NCI-H774 (cell line): Measurements from ENCODE around the gene CPM.
A peak's percentile ranks its signal among the peaks of the same experiment; 100 is the strongest.

Source experiments
- DNase-seq: peaks from one replicate; lab custom pipeline; 2025; lab: John Stamatoyannopoulos, UW

Gene CPM

DNA sequence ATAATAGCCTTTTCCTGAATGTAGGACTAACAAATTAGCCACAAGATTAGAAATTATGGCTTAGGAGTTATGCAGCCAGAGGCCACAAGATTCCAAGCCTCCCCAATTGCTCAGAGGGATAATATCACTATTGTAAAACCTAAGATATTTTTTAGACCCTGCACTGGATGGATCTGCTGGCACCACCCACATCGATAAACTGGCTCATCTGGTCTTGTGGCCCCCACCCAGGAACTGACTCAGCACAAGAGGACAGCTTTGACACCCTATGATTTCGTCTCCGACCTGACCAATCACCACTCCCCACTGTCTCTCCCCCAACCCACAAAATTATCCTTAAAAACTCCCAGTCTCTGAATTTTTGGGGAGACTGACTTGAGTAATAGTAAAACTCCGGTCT is 54.7 kb downstream of the CPM start:
- no peak for DNase-seq

DNA sequence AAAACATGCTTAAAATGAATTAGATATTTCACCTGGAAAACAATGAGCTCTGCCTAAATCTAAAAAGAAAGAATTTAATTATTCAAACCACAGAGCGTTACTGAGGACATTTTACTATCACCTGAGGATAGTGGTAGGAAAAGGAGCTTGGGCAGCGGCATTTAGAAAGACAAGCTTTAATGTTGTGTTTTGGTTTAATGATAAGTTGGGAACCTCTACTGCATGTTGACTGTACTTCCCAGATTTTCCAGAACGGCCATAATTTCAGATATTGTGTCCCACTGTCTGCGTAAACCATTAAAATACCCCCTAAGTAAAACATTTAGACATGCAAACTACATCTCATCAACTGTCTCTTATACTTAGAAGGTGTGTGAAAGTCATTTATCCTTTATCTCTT is 55.4 kb downstream of the CPM start:
- no peak for DNase-seq

DNA sequence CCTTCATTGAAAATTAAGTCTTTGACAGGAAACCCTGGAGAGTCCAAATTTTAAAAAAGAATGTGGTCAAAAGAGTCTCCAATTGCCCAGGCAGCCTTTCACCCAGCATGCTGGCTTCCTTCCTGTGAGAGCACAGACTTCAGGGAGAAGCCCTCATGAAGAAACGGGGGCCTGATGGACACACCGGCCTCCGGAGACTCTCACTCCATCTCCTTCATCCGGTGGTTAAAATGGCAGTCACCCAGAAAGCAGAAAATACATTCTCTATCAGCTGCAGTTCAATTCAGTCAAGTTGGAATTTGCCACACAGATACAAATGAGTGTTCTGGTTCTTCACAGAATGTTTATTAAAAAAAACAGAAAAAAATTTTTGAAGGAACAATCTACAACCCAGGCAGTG is 56.5 kb downstream of the CPM start:
- DNase-seq: no peak

DNA sequence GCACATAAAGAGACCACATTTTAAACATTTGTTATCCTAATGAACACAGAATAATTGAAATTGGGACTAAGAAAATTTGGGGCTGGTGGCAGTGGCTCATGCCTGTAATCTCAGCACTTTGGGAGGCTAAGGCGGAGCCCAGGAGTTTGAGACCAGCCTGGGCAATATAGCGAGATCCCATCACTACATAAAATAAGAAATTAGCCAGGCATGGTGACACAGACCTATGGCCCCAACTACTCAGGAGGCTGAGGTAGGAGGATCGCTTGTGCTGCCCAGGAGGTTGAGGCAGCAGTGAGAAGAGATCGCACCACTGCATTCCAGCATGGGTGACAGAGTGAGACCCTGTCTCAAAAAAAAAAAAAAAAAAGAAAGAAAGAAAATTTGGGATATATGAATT is 59.7 kb downstream of the CPM start:
- DNase-seq: no peak

DNA sequence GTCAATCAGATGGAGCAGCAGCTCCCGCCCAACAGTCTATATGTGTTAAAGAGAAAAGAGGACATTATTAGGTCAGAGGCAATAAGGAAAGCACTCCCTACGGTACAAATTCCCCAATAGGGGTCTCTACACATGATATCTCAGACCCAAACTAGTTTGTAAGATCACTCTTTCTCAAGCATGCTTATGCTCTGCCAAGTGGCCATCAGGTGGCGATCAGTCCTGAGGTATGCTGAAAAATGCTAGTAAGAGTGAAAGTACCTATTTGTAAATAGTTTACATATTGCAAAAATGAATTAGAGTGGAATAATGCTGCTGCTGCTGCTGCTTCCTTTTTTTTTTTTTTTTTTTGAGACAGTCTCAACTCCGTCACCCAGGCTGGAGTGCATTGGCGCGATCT is 61.0 kb downstream of the CPM start:
- no peak for DNase-seq

DNA sequence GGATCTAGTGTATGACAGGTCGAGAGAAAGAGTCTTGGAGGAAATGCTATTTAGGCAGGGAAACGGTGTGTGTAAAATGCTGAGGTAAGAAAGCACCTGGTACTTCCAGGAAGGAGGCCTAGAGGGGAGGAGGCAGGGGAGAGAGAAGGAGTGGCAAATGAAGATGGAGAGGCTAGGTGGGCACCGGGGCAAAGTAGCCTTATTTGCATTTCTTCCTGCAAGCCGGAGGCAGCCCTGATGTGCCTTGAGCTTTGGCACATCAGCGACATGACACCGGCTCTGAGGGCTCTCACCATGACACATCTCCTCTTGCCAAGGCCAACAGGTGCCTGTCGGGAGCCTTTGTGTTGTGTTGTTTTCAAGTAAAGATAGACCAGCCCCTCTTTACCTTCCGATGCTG is 61.6 kb downstream of the CPM start:
- DNase-seq: no peak

DNA sequence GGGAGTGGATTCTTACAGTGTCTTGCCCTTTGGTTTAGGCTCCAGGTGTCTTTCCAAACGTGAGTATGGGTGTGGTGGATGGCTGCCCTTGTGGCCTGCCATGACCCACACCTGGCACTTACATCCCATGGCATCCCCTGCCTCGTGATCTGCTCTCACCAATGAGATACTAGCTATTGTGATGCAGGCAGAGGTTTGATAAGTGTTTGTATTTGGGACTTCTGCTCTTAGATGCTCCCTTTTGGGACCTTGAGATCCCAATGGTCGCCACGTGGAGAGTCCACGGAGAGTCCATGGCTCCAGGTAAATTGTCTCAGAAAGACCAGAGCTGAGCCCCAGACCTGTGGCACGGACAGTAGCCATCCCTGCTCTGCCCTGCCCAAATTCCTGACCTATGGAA is 62.5 kb downstream of the CPM start:
- DNase-seq: no peak

DNA sequence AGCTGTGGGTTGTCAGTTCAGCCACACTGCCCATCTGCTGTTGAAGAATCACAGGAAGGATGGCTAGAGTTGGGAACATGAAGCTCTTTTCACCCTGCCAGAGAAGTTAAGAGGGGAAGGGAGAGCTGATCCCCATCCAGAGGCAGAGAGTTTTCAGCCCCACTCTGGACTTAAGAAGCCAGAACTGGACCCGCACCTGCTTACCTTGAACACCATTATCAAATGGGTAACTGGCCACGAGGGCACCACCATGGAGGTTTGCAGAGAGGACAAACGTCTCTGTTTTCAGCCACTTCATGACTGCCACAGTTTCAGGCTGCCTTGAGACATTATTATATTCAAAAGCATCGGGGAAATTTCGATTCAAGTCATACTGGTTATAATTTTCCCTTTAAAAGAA is 63.0 kb downstream of the CPM start:
- DNase-seq: no peak

DNA sequence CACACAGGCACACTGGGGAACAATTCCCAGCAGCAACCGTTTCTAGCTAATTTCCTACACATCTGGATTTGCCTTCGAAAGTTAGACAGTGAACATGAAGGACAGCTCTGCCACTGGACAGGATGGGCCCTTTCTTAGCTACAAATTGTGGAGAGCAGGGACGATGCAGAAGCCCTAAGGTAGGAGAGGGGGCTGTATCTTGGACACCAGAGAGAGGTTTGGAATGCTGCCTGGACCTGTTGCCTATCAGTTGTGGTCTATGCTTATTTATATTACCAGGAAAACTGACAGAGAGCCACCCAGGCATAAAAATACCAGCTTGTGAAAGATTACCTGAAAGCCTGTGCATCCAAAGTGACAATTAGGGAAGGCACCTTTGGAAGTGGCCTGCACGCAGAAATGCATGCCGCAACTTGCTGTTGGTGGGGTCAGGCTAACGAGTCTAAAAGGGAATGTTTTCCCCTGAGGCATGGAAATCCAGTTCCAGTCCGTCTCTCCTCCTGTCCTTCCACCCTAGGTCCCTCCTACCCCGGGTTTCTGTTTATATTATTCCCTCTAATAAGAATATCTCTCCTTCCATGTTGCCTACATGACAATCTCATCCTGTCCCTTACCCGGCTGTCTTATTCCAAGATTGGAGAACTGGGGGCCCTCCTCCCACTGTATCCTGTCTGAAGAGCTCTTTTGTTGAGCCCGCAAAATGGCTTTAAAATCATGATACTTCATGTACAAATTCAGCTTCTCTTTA is 64.8 kb downstream of the CPM start:
- no peak for DNase-seq

DNA sequence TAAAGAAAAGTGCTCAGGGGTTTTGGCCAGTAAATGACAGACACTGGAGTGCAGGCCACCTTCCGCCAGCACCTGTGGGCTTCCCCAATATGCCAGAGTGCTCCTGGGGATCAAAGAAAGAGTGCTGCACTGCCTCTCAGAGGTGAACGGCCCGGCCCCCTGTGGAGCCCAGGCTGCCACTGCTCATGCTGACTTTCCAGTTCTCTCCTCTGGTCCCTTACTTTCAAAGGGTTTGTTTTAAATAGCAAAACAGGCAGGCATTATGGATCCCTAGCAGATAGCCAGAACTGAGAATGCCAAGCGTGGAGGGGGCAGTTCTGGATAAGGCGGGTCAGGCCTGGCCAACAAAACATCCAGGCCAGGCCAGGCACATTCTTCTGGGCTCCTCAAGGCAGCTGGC is 65.4 kb downstream of the CPM start:
- DNase-seq: no peak

DNA sequence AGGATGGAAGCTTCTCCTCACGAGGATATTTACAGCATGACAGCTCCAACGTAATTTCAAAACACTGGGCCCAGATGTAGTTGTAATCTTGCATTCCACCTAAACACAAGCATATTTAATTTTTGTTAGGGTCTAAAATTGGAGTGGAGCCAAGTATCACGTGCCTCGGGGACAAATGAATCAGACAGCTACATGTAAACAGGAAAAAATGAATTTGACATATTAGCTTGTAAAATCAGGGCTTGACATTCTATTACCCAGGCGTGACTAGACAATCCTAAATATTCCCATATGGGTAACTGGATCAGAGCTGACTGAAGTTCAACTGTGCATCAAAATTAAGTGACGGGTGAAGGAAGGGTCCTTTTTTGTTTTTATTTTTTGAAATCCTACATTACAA is 66.0 kb downstream of the CPM start:
- DNase-seq: no peak

DNA sequence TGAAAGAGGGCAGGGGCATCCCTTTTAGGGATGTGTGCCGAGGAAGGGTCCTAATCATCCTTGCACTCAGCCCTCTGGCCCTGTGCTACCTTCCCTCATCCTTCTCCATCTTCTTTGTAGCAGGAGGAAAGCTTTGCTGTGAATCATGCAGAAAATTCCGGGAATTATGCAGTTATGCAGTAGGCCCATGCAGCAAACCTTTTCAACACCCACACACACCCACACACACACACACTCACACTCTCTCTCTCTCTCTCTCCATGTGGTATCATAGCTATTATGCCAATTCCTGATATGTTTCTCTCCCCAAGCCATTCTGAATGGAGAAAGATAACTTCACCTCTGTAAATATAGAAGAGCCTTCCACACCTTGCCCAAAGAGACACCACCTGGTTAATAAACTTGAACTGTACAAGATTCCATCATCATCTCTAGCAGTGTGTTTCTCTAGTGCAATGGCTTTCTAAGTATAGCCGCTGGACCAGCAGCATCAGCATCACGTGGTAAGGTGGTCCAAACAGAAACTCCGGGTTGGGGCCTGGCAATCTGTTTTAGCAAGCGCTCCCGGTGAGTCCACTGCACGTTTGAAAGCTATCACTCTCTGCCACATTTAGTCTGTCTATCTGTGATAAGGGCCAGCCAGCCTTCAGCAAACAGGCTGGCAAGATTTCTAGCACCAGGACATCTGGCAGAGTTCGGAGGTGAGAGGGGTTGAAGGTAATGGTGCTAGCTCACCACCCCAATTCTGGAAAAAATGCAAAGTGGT is 67.4 kb downstream of the CPM start:
- no peak for DNase-seq

DNA sequence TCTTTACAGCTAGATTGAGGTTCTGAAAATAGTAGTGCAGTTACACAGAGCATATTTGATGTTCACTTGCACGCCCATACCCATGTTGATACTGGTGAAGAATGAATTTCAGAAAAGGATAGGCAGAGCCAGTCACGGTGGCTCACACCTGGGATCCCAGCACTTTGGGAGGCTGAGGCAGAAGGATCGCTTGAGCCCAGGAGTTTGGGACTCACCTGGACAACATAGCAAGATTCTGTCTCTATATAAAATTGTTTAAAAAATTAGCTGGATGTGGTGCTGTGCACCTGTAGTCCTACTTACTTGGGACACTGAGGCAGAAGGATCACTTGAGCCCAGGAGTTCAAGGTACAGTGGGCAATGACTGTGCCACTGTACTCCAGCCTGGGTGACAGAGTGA is 68.4 kb downstream of the CPM start:
- DNase-seq: no peak

DNA sequence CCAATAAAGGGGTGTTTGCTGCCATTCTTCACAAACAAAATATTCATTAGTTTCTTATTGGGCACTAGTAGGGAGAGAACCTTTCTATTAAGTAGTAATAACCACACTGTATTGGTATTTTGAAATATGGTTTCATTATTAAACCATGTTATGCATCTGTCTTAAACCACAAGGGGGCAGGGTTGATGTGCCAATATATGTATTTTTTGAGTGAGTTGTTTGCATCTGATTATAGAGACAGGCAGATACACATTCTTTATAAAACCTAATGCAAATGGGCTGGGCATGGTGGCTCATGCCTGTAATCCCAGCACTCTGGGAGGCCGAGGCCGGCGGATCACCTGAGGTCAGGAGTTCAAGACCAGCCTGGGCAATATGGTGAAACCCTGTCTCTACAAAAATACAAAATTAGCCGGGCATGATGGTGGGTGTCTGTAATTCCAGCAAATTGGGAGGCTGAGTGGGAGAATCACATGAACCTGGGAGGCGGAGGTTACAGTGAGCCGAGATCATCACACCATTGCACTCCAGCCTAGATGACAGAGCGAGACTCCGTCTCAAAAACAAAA is 69.0 kb downstream of the CPM start:
- DNase-seq: peak; percentile 11

DNA sequence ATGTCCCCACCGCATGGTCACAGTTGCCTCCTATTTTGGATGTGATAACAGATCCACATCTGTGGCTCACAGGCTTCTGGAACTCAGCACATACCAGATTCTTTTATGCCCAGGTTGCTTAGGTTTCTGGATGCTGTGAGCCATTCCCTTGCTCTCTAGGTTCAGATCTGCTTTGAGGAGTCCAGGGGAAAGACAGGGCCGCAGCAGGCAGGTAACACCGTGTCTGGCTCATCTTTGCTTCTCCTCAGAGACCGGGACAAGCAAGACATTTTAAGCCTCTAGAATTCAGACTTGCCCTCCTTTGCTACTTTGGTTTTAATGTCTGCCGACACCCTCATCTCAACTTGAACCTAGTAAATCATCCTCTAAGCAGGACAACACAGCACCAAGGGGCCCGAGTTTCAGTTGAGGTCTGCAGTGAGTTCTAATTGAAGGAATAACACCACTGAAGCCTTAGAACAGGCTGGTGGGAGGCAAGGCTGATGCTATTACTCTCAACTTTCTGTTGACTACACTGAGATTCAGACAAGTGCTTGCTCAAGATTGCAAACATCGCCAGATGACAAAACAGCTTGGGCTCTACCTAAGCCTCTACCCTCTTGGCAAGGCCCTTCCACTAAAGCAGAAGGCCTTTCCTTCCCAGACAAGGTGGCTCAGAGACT is 69.7 kb downstream of the CPM start:
- DNase-seq: no peak

DNA sequence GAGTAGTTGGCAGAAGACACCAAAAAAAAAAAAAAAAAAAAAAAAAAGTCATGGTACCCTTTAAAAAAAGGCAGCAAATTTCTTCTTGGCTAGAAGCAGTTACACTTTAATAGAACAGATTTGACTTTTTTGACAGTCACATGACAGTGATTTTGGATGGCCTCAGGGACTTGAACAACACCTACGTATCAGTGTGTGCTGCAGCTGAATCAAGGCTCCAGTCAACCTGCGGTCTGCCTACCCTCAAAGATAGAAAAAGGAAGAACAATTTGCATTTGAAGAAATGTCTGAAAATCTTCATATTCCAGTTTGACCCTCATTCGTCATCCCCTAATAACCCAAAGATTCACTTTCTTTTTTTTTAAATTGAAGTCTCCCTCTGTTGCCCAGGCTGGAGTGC is 71.1 kb downstream of the CPM start:
- DNase-seq: no peak

DNA sequence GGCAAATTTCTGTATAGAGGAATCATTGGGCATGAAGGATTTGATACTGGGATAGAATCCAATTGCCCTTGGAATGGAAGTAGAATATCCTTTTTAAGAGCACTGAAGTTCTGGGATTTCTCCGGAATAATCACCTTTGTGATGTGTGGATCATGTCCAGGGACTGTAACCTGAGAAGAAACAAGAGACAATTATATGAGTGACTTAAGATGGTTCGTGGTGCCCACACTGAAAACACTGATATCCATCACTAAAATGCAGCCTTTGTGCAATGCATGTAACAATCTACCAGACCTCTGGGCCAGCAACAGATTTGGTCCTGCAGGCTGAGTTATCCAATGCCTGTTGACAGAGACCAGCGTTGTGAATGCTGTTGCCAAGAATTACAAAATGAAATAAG is 76.5 kb downstream of the CPM start:
- DNase-seq: no peak

DNA sequence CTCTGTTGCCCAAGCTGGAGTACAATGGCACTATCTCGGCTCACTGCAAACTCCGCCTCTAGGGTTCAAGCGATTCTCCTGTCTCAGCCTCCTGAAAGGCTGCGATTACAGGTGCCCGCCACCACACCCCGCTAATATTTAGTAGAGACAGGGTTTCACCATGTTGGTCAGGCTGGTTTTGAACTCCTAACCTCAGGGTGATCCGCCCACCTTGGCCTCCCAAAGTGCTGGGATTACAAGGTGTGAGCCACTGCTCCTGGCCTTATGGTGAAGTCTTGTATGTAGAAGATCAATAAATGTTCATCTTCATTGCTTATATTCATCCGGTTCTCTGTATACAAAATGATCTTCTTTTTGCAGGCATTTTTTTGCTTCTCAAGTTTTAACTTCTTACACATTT is 77.2 kb downstream of the CPM start:
- DNase-seq: no peak

DNA sequence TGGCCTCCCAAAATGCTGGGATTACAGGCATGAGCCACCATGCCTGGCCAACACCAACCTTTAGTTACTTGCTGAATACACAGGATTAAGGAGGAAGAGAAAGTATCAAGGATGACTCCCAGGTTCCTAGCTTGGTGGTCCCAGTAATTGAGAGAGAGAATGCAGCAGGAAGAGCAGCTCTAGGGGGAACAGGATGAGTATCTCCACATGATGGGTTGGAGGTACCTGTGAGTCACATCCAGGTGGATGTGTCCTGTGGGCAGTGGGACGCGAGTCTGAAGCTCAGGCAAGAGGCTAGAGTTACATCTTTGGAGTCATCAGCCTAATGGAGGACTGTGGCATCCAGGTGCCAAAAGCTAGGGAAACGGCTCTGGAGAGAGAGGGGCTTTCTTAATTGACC is 77.9 kb downstream of the CPM start:
- DNase-seq: no peak

DNA sequence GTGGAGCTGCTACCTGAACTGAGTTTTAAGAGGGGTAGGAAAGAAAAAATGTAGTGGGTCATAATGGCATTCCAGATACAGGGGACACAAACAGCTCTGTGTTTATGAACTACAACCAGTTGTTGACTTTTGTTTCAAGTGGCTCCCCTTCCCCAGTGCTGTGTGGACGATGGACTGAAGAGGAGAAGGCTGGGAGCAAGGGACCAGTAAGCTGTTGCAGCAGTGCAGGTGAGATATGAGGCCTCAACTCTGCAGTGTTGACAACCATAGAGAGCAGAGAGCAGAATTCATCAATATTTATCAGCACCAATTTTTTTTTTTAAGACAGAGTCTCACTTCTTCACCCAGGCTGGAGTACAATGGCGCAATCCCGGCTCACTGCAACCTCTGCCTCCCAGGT is 78.4 kb downstream of the CPM start:
- DNase-seq: no peak

DNA sequence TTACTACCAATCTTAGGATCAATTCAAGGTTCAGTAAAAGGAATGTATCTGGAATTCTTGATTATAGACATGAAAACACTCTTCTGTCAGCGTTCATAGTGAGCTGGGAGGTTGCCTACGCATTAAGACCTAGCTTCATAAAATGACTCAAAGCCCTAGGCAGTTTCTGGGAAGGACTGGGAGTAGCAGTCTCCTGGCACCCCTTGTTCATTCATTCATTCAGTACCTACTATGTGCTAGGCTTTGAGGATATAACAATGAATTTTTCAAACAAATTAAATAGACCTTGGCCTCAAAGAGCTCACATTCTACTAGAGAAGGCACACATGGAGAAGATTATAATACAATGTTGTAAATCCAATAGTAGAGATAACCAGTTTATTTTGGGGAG is 78.9 kb downstream of the CPM start:
- DNase-seq: no peak

DNA sequence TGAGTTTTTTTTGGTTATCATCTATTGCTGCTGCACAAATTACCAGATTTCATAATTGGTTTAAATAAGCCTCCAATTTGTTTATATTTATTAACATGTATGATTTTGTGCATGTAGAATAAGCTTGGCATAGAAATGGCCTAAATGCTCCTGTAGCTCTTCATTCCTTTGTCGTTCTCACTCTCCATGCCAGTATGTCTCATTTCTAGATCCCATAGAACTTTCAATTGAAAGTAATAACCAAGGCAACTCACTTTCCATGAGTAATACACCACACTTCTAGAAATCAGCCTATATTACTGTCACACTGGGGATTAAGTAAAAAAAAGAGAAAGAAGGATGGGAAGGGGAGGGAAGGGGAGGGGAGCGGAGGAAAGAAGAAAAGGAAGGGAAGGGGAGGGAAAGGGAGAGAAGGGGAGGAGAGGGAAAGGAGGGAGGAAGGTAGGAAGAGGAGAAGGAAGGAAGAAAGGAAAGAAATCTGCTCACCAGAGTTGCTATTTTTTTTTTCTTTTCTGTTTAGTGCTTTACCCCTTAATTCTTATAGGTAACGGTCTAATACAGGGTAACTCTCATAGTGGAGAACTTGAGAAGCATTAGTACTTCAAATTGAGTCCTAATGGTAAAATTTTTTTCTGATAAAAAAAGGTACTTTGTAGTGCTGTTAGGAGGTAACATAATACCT is 79.4 kb downstream of the CPM start:
- no peak for DNase-seq
